ENCODE results near the gene SIGLEC11. TPM values are rescaled to one million over a fixed set of nuclear protein-coding genes. Genes with fewer than 3 reads are reported as not detected.
"Not testable (repeated sequence)": the region's sequence is repeated elsewhere in the genome, so short reads cannot be mapped to it uniquely, and the experiment has no call there.

Gene SIGLEC11
- not detected in 2 replicates for total RNA-seq (2014; rRNA removed; shearing (Covaris generic))

- not testable (repeated sequence) for DNase-seq (ENCODE audit: low spot score)
Observed at GRCh38 chr19:49960980-49961379, at the start of gene SIGLEC11. Gene SIGLEC11 (minus strand): TSS chr19:49961172. CDS start chr19:49961081, 91 bp downstream.

- DNase-seq (ENCODE audit: low spot score), result no peak
Observed at GRCh38 chr19:50008532-50008931, 47.6 kb upstream of the SIGLEC11 start.

GRCh38 chr19:50007947-50008346, 47.0 kb upstream of the SIGLEC11 start:
- no peak for DNase-seq (ENCODE audit: low spot score)

- DNase-seq (ENCODE audit: low spot score), result no peak
Observed at GRCh38 chr19:50007170-50007569, 46.2 kb upstream of the SIGLEC11 start.

- DNase-seq (ENCODE audit: low spot score), result no peak
Observed at GRCh38 chr19:50005428-50005827, 44.5 kb upstream of the SIGLEC11 start.

- DNase-seq (ENCODE audit: low spot score), result peak; percentile 86
Observed at GRCh38 chr19:50003810-50004419, 42.9 kb upstream of the SIGLEC11 start.

- DNase-seq (ENCODE audit: low spot score), result no peak
Observed at GRCh38 chr19:50003254-50003788, 42.3 kb upstream of the SIGLEC11 start.

GRCh38 chr19:50002386-50002960, 41.5 kb upstream of the SIGLEC11 start:
- DNase-seq (ENCODE audit: low spot score), result no peak

GRCh38 chr19:50001775-50002174, 40.8 kb upstream of the SIGLEC11 start:
- no peak for DNase-seq (ENCODE audit: low spot score)

- DNase-seq (ENCODE audit: low spot score), result no peak
Observed at GRCh38 chr19:50000841-50001557, 40.0 kb upstream of the SIGLEC11 start.

GRCh38 chr19:50000038-50000840, 39.3 kb upstream of the SIGLEC11 start:
- DNase-seq (ENCODE audit: low spot score), result no peak

- DNase-seq (ENCODE audit: low spot score), result no peak
Observed at GRCh38 chr19:49999371-50000010, 38.5 kb upstream of the SIGLEC11 start.

GRCh38 chr19:49997709-49998108, 36.7 kb upstream of the SIGLEC11 start:
- peak; percentile 87 for DNase-seq (ENCODE audit: low spot score)

GRCh38 chr19:49988433-49988832, 27.5 kb upstream of the SIGLEC11 start:
- DNase-seq (ENCODE audit: low spot score), result no peak

- DNase-seq (ENCODE audit: low spot score), result no peak
Observed at GRCh38 chr19:49988007-49988406, 27.0 kb upstream of the SIGLEC11 start.

- peak; percentile 99 for DNase-seq (ENCODE audit: low spot score)
Observed at GRCh38 chr19:49987159-49987698, 26.3 kb upstream of the SIGLEC11 start.

GRCh38 chr19:49986354-49986753, 25.4 kb upstream of the SIGLEC11 start:
- DNase-seq (ENCODE audit: low spot score), result no peak

- no peak for DNase-seq (ENCODE audit: low spot score)
Observed at GRCh38 chr19:49985871-49986270, 24.9 kb upstream of the SIGLEC11 start.

- no peak for DNase-seq (ENCODE audit: low spot score)
Observed at GRCh38 chr19:49984491-49984890, 23.5 kb upstream of the SIGLEC11 start.

GRCh38 chr19:49983645-49984229, 22.8 kb upstream of the SIGLEC11 start:
- DNase-seq (ENCODE audit: low spot score), result peak; percentile 91

All from HT-29 (cell line).